RWPE2 (cell line): ENCODE data around the gene TOPBP1.
"Not testable (repeated sequence)": the region's sequence is repeated elsewhere in the genome, so short reads cannot be mapped to it uniquely, and the experiment has no call there.

Experiments used
- ATAC-seq: fragments of 200-7000 bp; cut with Tn5 transposase; 3 replicates; pipeline ENCODE4 v1.9.1; 2021; ENCODE audit warnings: low read depth
- DNase-seq: peaks from one replicate; pipeline ENCODE4 v3.0.0-alpha.2; 2020; ENCODE audit warnings: low spot score
- H3K27ac ChIP-seq: fragments of 450-650 bp; 2 replicates; pipeline ENCODE4 v1.5.1; 2017; ENCODE audit warnings: mild to moderate bottlenecking; ENCODE audit not compliant: poor library complexity, severe bottlenecking
- H3K27me3 ChIP-seq: fragments of 250-450 bp; sonication (Bioruptor Pico); 2 replicates; pipeline ENCODE4 v1.5.1; 2021; ENCODE audit warnings: mild to moderate bottlenecking, moderate library complexity; ENCODE audit not compliant: insufficient read depth, poor library complexity, severe bottlenecking
- H3K36me3 ChIP-seq: fragments of 250-450 bp; sonication (Bioruptor Pico); 2 replicates; pipeline ENCODE4 v1.5.1; 2020; ENCODE audit warnings: low read depth, mild to moderate bottlenecking, moderate library complexity
- H3K4me1 ChIP-seq: fragments of 250-450 bp; sonication (Bioruptor Pico); 2 replicates; pipeline ENCODE4 v1.5.1; 2021; ENCODE audit warnings: mild to moderate bottlenecking, moderate library complexity; ENCODE audit not compliant: insufficient read depth, poor library complexity, severe bottlenecking
- H3K4me3 ChIP-seq: fragments of 250-450 bp; sonication (Bioruptor Pico); 2 replicates; pipeline ENCODE4 v1.5.1; 2021; ENCODE audit warnings: mild to moderate bottlenecking, moderate library complexity; ENCODE audit not compliant: severe bottlenecking
- H3K9me3 ChIP-seq: fragments of 250-450 bp; sonication (Bioruptor Pico); 2 replicates; pipeline ENCODE4 v1.5.1; 2021; ENCODE audit warnings: mild to moderate bottlenecking, moderate library complexity; ENCODE audit not compliant: severe bottlenecking
- TF ChIP-seq, protein P1 (sequence below): fragments of 450-650 bp; IDR thresholded peaks from one replicate; pipeline ENCODE4 v1.5.1; 2017; ENCODE audit warnings: mild to moderate bottlenecking, moderate library complexity; ENCODE audit not compliant: poor library complexity, severe bottlenecking

Gene TOPBP1

DNA sequence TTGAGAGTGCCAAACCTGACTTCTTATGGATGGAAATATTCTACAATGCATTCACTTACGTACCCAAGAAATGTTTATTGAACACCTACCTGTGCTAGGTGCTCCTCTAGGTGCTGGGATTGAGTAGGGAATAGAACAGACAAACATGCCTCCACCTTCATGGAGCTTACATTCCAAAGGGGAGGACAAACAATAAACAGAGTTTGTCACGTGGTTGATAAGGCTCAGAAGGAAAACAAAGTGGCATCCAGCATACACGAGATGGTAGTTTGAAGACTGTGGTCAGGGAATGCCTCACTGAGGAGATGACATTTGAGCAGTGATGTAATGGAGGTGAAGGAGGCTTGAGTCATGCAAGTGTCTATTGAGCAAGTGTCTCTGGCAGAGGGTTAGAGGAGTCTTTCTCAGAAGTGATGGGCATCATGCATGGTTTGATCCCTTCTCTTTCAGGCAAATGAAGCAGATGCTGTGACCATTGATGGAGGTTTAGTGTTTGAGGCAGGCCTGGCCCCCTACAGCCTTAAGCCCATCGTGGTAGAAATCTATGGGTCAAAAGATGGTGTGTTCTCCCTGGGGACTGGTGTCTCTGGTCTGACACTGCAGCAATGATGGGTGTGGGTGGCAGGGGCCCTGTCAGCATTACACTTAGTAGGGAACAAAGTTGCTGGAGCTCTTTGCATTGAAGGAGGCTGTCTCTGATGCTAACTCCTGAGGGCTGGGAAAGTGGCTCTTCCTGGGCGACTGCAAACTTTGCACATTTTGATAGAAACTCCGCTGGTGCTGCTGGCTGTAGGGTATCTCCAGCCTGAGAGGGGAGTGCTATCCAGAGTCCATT lies 29.7 kb upstream of the TOPBP1 start:
- no peak overlapping the region for H3K4me3 ChIP-seq
- H3K27ac ChIP-seq: no peak overlapping the region
- DNase-seq (no peak), ATAC-seq (0 out of 3 replicates have a peak, but pooled peaks have one; percentile 52)
- H3K36me3 ChIP-seq: no peaks in the 10 kb centered on the region
- H3K27me3 ChIP-seq: no peaks in the 10 kb centered on the region
- H3K9me3 ChIP-seq: no peaks in the 10 kb centered on the region
- no peaks in the 10 kb centered on the region for H3K4me1 ChIP-seq
- TF ChIP-seq, protein P1, sequence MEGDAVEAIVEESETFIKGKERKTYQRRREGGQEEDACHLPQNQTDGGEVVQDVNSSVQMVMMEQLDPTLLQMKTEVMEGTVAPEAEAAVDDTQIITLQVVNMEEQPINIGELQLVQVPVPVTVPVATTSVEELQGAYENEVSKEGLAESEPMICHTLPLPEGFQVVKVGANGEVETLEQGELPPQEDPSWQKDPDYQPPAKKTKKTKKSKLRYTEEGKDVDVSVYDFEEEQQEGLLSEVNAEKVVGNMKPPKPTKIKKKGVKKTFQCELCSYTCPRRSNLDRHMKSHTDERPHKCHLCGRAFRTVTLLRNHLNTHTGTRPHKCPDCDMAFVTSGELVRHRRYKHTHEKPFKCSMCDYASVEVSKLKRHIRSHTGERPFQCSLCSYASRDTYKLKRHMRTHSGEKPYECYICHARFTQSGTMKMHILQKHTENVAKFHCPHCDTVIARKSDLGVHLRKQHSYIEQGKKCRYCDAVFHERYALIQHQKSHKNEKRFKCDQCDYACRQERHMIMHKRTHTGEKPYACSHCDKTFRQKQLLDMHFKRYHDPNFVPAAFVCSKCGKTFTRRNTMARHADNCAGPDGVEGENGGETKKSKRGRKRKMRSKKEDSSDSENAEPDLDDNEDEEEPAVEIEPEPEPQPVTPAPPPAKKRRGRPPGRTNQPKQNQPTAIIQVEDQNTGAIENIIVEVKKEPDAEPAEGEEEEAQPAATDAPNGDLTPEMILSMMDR: no peak

DNA sequence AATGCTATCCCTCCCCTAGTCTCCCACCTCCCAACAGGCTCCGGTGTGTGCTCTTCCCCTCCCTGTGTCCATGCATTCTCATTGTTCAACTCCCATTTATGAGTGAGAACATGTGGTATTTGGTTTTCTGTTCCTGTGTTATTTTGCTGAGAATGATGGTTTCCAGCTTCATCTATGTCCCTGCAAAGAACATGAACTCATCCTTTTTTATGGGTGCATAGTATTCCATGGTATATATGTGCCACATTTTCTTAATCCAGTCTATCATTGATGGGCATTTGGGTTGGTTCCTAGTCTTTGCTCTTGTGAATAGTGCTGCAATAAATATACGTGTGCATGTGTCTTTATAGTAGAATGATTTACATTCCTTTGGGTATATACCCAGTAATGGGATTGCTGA lies 16.3 kb upstream of the TOPBP1 start:
- not testable (repeated sequence) for H3K4me1 ChIP-seq, H3K36me3 ChIP-seq, H3K27ac ChIP-seq, H3K9me3 ChIP-seq, DNase-seq, H3K4me3 ChIP-seq, ATAC-seq
- H3K27me3 ChIP-seq: peaks cover 32% of the 10 kb centered on the region

DNA sequence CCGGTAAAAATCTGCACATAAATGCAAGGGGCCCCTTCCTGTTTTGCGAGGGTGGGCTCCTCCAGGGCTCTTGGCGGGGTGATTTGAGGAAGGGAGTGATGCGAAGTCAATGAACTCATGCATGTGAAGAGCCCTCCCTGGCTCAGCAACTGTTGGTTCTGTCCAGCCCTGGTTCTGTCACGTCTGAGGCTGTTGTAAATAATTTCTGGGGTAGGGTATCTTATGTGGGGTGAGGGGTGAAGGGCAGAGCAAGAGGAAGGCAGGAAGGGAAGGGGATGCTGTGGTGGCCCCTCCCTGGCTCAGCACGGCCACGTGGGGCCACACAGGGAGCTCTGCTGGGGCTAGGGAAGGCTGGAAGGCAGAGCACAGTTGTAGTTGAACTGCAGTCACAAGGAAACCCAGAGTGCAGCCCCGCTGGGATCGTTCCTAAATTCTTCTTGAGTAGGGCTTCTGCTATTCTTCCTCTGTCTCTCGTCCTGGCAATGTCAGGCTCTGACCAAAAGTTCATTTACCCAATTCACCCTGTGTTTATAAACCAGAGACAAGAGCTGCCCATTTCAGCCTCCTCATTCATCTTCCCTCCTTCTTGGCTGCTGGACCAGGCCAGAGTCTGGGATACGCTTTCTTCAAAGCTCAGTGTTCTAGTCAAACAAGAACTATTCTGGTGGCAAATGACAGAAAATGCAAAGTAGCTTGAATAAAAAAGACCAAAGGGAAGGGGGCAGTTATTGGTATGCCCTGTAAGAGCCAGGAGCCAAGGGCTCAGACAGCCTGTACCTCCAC lies 14.8 kb upstream of the TOPBP1 start:
- DNase-seq: no peak
- H3K9me3 ChIP-seq: no peaks in the 10 kb centered on the region
- ATAC-seq: no peak
- no peak overlapping the region for H3K4me3 ChIP-seq
- TF ChIP-seq, protein P1: no peak
- H3K4me1 ChIP-seq: no peaks in the 10 kb centered on the region
- H3K27ac ChIP-seq: no peak overlapping the region
- no peaks in the 10 kb centered on the region for H3K36me3 ChIP-seq
- H3K27me3 ChIP-seq: peaks cover 40% of the 10 kb centered on the region

DNA sequence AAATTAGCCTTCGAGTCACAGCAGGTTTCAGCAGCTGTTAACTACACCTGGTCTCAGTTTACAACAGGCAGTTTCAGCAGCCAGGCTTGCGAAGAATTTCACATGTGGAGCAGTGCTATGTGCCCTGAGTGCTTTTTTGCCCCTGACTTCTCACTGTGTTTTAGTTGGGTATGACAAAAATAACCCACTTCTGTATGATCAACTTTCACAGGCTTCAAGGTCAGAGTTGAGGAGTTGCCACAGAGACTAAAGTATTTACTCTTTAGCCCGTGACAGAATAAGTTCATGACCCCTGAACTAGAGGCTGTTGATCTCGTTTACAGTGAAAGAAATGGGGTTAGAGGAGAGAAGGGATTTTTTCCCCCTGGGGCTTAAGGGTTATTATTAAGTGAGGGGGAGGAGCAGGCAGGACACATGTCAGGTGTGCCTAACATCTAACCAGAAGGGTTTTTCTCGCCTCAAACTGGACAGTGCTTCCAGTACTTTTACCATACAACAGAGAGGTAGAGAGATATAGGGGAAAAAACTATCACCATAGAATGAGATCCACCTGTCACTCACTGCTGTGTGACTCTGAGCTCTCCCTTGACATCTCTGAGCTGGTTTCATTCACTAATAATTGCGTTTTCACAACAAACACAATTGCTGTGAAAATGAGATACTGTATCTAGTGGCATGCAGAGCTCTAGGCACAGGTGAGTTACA lies 14.0 kb upstream of the TOPBP1 start:
- DNase-seq (no peak), ATAC-seq (no peak)
- TF ChIP-seq, protein P1: no peak
- H3K9me3 ChIP-seq: no peaks in the 10 kb centered on the region
- H3K36me3 ChIP-seq: no peaks in the 10 kb centered on the region
- peaks cover 40% of the 10 kb centered on the region for H3K27me3 ChIP-seq
- H3K27ac ChIP-seq: no peak overlapping the region
- no peaks in the 10 kb centered on the region for H3K4me1 ChIP-seq
- H3K4me3 ChIP-seq: no peak overlapping the region

DNA sequence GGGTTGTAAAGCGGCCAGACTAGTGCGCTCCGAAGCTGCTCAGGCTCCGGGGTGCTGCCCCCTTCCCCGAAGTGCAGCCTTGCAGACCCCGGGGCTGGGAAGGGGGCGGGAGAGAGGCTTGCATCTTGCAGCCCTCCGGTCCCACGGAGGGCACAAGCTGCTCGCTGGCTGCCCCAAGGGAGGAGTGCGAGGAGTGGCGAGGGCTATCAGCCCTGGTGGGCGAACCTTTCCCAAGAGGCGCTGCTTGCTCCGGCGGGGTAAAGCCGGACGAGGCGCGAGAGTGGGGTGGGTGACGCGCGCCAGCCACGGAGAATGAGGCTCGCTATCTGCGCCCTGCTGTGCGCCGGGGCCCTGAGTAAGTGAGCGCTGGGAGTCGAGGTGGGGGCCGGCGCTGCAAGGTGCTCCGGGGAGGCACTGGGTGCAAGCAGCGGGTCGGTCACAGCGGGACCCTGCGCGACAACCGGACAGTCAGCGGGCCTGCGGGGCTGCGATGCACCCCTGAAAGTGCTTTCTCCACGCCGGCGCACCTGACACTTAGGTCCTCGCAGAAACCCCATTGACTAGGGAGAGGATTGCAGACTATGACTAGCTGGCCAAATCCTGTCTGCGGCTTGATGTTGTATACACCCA lies 12.7 kb upstream of the TOPBP1 start:
- no peak overlapping the region for H3K27ac ChIP-seq
- H3K27me3 ChIP-seq: peaks cover 40% of the 10 kb centered on the region
- ATAC-seq: peak; percentile 58; the same call in 2 of the 3 replicates
- H3K36me3 ChIP-seq: no peaks in the 10 kb centered on the region
- H3K4me3 ChIP-seq: no peak overlapping the region
- DNase-seq: no peak
- no peaks in the 10 kb centered on the region for H3K9me3 ChIP-seq
- no peaks in the 10 kb centered on the region for H3K4me1 ChIP-seq
- TF ChIP-seq, protein P1: no peak
